ENCODE data around the gene APLF.
"Not testable (repeated sequence)": the region's sequence is repeated elsewhere in the genome, so short reads cannot be mapped to it uniquely, and the experiment has no call there.

The APLF gene

GRCh38 chr2:68529651-68530050 lies 62.3 kb downstream of the APLF start:
- not testable (repeated sequence) for H3K27ac ChIP-seq (ENCODE audit: low read depth, low read length); H3K79me2 ChIP-seq (ENCODE audit: control insufficient read depth, insufficient read depth, low read length, unreplicated experiment); H3K27me3 ChIP-seq (ENCODE audit: insufficient read depth, low read length); H3K4me3 ChIP-seq (ENCODE audit: low read depth, low read length); H3K36me3 ChIP-seq (ENCODE audit: insufficient read depth, low read length); H2AFZ ChIP-seq (ENCODE audit: low read length, unreplicated experiment); H3K4me1 ChIP-seq (ENCODE audit: control insufficient read depth, insufficient read depth, low read length, unreplicated experiment)

GRCh38 chr2:68536000-68536399 lies 68.6 kb downstream of the APLF start:
- H3K36me3 ChIP-seq (ENCODE audit: insufficient read depth, low read length) = no peaks in the 10 kb centered on the region
- no peak overlapping the region for H2AFZ ChIP-seq (ENCODE audit: low read length, unreplicated experiment)
- H3K4me1 ChIP-seq (ENCODE audit: control insufficient read depth, insufficient read depth, low read length, unreplicated experiment) = peaks cover 9% of the 10 kb centered on the region
- H3K27me3 ChIP-seq (ENCODE audit: insufficient read depth, low read length) = no peaks in the 10 kb centered on the region
- no peaks in the 10 kb centered on the region for H3K79me2 ChIP-seq (ENCODE audit: control insufficient read depth, insufficient read depth, low read length, unreplicated experiment)
- H3K4me3 ChIP-seq (ENCODE audit: low read depth, low read length) = no peak overlapping the region
- no peak overlapping the region for H3K27ac ChIP-seq (ENCODE audit: low read depth, low read length)

GRCh38 chr2:68537011-68537410 lies 69.6 kb downstream of the APLF start:
- Histone ChIP-seq H2AFZ (ENCODE audit: low read length, unreplicated experiment) (no peak overlapping the region), H3K4me1 (ENCODE audit: control insufficient read depth, insufficient read depth, low read length, unreplicated experiment) (peaks cover 9% of the 10 kb centered on the region), H3K36me3 (ENCODE audit: insufficient read depth, low read length) (no peaks in the 10 kb centered on the region), H3K27ac (ENCODE audit: low read depth, low read length) (no peak overlapping the region), H3K79me2 (ENCODE audit: control insufficient read depth, insufficient read depth, low read length, unreplicated experiment) (no peaks in the 10 kb centered on the region), H3K4me3 (ENCODE audit: low read depth, low read length) (no peak overlapping the region), H3K27me3 (ENCODE audit: insufficient read depth, low read length) (no peaks in the 10 kb centered on the region)

GRCh38 chr2:68537809-68538208 lies 70.4 kb downstream of the APLF start:
- Histone ChIP-seq H3K79me2 (ENCODE audit: control insufficient read depth, insufficient read depth, low read length, unreplicated experiment) (no peaks in the 10 kb centered on the region), H3K36me3 (ENCODE audit: insufficient read depth, low read length) (no peaks in the 10 kb centered on the region), H3K4me1 (ENCODE audit: control insufficient read depth, insufficient read depth, low read length, unreplicated experiment) (peaks cover 9% of the 10 kb centered on the region), H2AFZ (ENCODE audit: low read length, unreplicated experiment) (no peak overlapping the region), H3K27me3 (ENCODE audit: insufficient read depth, low read length) (no peaks in the 10 kb centered on the region), H3K27ac (ENCODE audit: low read depth, low read length) (peak overlapping the region; percentile 21; the same call in 1 of the 2 replicates), H3K4me3 (ENCODE audit: low read depth, low read length) (no peak overlapping the region)

GRCh38 chr2:68544811-68545210 lies 77.4 kb downstream of the APLF start:
- Histone ChIP-seq H3K4me1 (ENCODE audit: control insufficient read depth, insufficient read depth, low read length, unreplicated experiment) (peaks cover 10% of the 10 kb centered on the region), H3K36me3 (ENCODE audit: insufficient read depth, low read length) (no peaks in the 10 kb centered on the region), H2AFZ (ENCODE audit: low read length, unreplicated experiment) (no peak overlapping the region), H3K27me3 (ENCODE audit: insufficient read depth, low read length) (no peaks in the 10 kb centered on the region), H3K4me3 (ENCODE audit: low read depth, low read length) (no peak overlapping the region), H3K27ac (ENCODE audit: low read depth, low read length) (no peak overlapping the region), H3K79me2 (ENCODE audit: control insufficient read depth, insufficient read depth, low read length, unreplicated experiment) (no peaks in the 10 kb centered on the region)

- no peak overlapping the region for H3K4me3 ChIP-seq (ENCODE audit: low read depth, low read length)
- H3K4me1 ChIP-seq (ENCODE audit: control insufficient read depth, insufficient read depth, low read length, unreplicated experiment) = peaks cover 10% of the 10 kb centered on the region
- H3K36me3 ChIP-seq (ENCODE audit: insufficient read depth, low read length) = no peaks in the 10 kb centered on the region
- H3K27ac ChIP-seq (ENCODE audit: low read depth, low read length) = no peak overlapping the region
- no peaks in the 10 kb centered on the region for H3K79me2 ChIP-seq (ENCODE audit: control insufficient read depth, insufficient read depth, low read length, unreplicated experiment)
- H3K27me3 ChIP-seq (ENCODE audit: insufficient read depth, low read length) = no peaks in the 10 kb centered on the region
- H2AFZ ChIP-seq (ENCODE audit: low read length, unreplicated experiment) = no peak overlapping the region
These were observed 81.0 kb downstream of the APLF start for GRCh38 chr2:68548396-68548795.

GRCh38 chr2:68553098-68553497 lies 85.7 kb downstream of the APLF start:
- H3K79me2 ChIP-seq (ENCODE audit: control insufficient read depth, insufficient read depth, low read length, unreplicated experiment) = no peaks in the 10 kb centered on the region
- H3K27ac ChIP-seq (ENCODE audit: low read depth, low read length) = no peak overlapping the region
- H3K4me1 ChIP-seq (ENCODE audit: control insufficient read depth, insufficient read depth, low read length, unreplicated experiment) = peaks cover 9% of the 10 kb centered on the region
- no peaks in the 10 kb centered on the region for H3K27me3 ChIP-seq (ENCODE audit: insufficient read depth, low read length)
- H3K36me3 ChIP-seq (ENCODE audit: insufficient read depth, low read length) = no peaks in the 10 kb centered on the region
- H3K4me3 ChIP-seq (ENCODE audit: low read depth, low read length) = no peak overlapping the region
- H2AFZ ChIP-seq (ENCODE audit: low read length, unreplicated experiment) = no peak overlapping the region

- not testable (repeated sequence) for H3K36me3 ChIP-seq (ENCODE audit: insufficient read depth, low read length); H2AFZ ChIP-seq (ENCODE audit: low read length, unreplicated experiment); H3K27ac ChIP-seq (ENCODE audit: low read depth, low read length); H3K27me3 ChIP-seq (ENCODE audit: insufficient read depth, low read length); H3K4me3 ChIP-seq (ENCODE audit: low read depth, low read length); H3K79me2 ChIP-seq (ENCODE audit: control insufficient read depth, insufficient read depth, low read length, unreplicated experiment); H3K4me1 ChIP-seq (ENCODE audit: control insufficient read depth, insufficient read depth, low read length, unreplicated experiment)
These were observed 88.2 kb downstream of the APLF start for GRCh38 chr2:68555425-68556206.

GRCh38 chr2:68556381-68556780 lies 89.0 kb downstream of the APLF start:
- Histone ChIP-seq H3K36me3 (ENCODE audit: insufficient read depth, low read length) (no peaks in the 10 kb centered on the region), H3K27ac (ENCODE audit: low read depth, low read length) (no peak overlapping the region), H3K4me1 (ENCODE audit: control insufficient read depth, insufficient read depth, low read length, unreplicated experiment) (no peaks in the 10 kb centered on the region), H2AFZ (ENCODE audit: low read length, unreplicated experiment) (no peak overlapping the region), H3K4me3 (ENCODE audit: low read depth, low read length) (no peak overlapping the region), H3K79me2 (ENCODE audit: control insufficient read depth, insufficient read depth, low read length, unreplicated experiment) (no peaks in the 10 kb centered on the region), H3K27me3 (ENCODE audit: insufficient read depth, low read length) (no peaks in the 10 kb centered on the region)

GRCh38 chr2:68558576-68558975 lies 91.2 kb downstream of the APLF start:
- no peaks in the 10 kb centered on the region for H3K36me3 ChIP-seq (ENCODE audit: insufficient read depth, low read length)
- H3K27ac ChIP-seq (ENCODE audit: low read depth, low read length) = no peak overlapping the region
- H3K27me3 ChIP-seq (ENCODE audit: insufficient read depth, low read length) = no peaks in the 10 kb centered on the region
- no peaks in the 10 kb centered on the region for H3K79me2 ChIP-seq (ENCODE audit: control insufficient read depth, insufficient read depth, low read length, unreplicated experiment)
- no peak overlapping the region for H3K4me3 ChIP-seq (ENCODE audit: low read depth, low read length)
- H2AFZ ChIP-seq (ENCODE audit: low read length, unreplicated experiment) = no peak overlapping the region
- H3K4me1 ChIP-seq (ENCODE audit: control insufficient read depth, insufficient read depth, low read length, unreplicated experiment) = no peaks in the 10 kb centered on the region

GRCh38 chr2:68559692-68560091 lies 92.3 kb downstream of the APLF start:
- H3K27me3 ChIP-seq (ENCODE audit: insufficient read depth, low read length) = no peaks in the 10 kb centered on the region
- H2AFZ ChIP-seq (ENCODE audit: low read length, unreplicated experiment) = no peak overlapping the region
- no peaks in the 10 kb centered on the region for H3K36me3 ChIP-seq (ENCODE audit: insufficient read depth, low read length)
- no peak overlapping the region for H3K27ac ChIP-seq (ENCODE audit: low read depth, low read length)
- no peak overlapping the region for H3K4me3 ChIP-seq (ENCODE audit: low read depth, low read length)
- H3K4me1 ChIP-seq (ENCODE audit: control insufficient read depth, insufficient read depth, low read length, unreplicated experiment) = no peaks in the 10 kb centered on the region
- H3K79me2 ChIP-seq (ENCODE audit: control insufficient read depth, insufficient read depth, low read length, unreplicated experiment) = no peaks in the 10 kb centered on the region

Data from ACC112 (cell line).